ENCODE measurements around the gene BCAS3.

BCAS3 gene

GRCh38 chr17:61312406-61313295 is 635.0 kb downstream of the BCAS3 start:
- H3K36me3 ChIP-seq (replicated peaks; ENCODE audit: low read depth, low read length) = no peaks in the 10 kb centered on the region
- H3K4me3 ChIP-seq (ENCODE audit: low read length) = no peak overlapping the region
- H3K79me2 ChIP-seq (ENCODE audit: low read length) = no peaks in the 10 kb centered on the region
- no peaks in the 10 kb centered on the region for H3K27me3 ChIP-seq (ENCODE audit: low read depth, low read length)
- TF ChIP-seq CTCF (IDR thresholded peaks at IDR 0.05; ENCODE audit: low read depth, low read length) = no peak
- no peak for TF ChIP-seq EZH2phosphoT487 (IDR thresholded peaks at IDR 0.05; ENCODE audit: low read depth)
- no peaks in the 10 kb centered on the region for H3K4me1 ChIP-seq (ENCODE audit: low read length)
- no peaks in the 10 kb centered on the region for H3K9me3 ChIP-seq (ENCODE audit: insufficient read depth, low read length)
- H4K20me1 ChIP-seq (ENCODE audit: insufficient read depth, low read length) = no peaks in the 10 kb centered on the region
- no peak overlapping the region for H2AFZ ChIP-seq (ENCODE audit: low read depth, low read length)
- no peak overlapping the region for H3K27ac ChIP-seq (ENCODE audit: low read length)
- H3K4me2 ChIP-seq (ENCODE audit: low read length) = no peak overlapping the region
- H3K9ac ChIP-seq (ENCODE audit: low read length) = no peak overlapping the region

GRCh38 chr17:61313461-61314326 is 636.0 kb downstream of the BCAS3 start:
- H3K9ac ChIP-seq (ENCODE audit: low read length) = no peak overlapping the region
- H3K4me2 ChIP-seq (ENCODE audit: low read length) = no peak overlapping the region
- no peaks in the 10 kb centered on the region for H3K4me1 ChIP-seq (ENCODE audit: low read length)
- H3K79me2 ChIP-seq (ENCODE audit: low read length) = no peaks in the 10 kb centered on the region
- no peak overlapping the region for H2AFZ ChIP-seq (ENCODE audit: low read depth, low read length)
- no peaks in the 10 kb centered on the region for H3K36me3 ChIP-seq (replicated peaks; ENCODE audit: low read depth, low read length)
- no peak overlapping the region for H3K27ac ChIP-seq (ENCODE audit: low read length)
- H4K20me1 ChIP-seq (ENCODE audit: insufficient read depth, low read length) = no peaks in the 10 kb centered on the region
- no peaks in the 10 kb centered on the region for H3K27me3 ChIP-seq (ENCODE audit: low read depth, low read length)
- no peaks in the 10 kb centered on the region for H3K9me3 ChIP-seq (ENCODE audit: insufficient read depth, low read length)
- no peak overlapping the region for H3K4me3 ChIP-seq (ENCODE audit: low read length)
- TF ChIP-seq EZH2phosphoT487 (IDR thresholded peaks at IDR 0.05; ENCODE audit: low read depth) (no peak), CTCF (IDR thresholded peaks at IDR 0.05; ENCODE audit: low read depth, low read length) (no peak)

- H3K9ac ChIP-seq (ENCODE audit: low read length) = no peak overlapping the region
- H3K4me2 ChIP-seq (ENCODE audit: low read length) = no peak overlapping the region
- H2AFZ ChIP-seq (ENCODE audit: low read depth, low read length) = no peak overlapping the region
- no peak overlapping the region for H3K4me3 ChIP-seq (ENCODE audit: low read length)
- H3K27ac ChIP-seq (ENCODE audit: low read length) = no peak overlapping the region
- H3K27me3 ChIP-seq (ENCODE audit: low read depth, low read length) = no peaks in the 10 kb centered on the region
- no peaks in the 10 kb centered on the region for H3K9me3 ChIP-seq (ENCODE audit: insufficient read depth, low read length)
- H3K79me2 ChIP-seq (ENCODE audit: low read length) = no peaks in the 10 kb centered on the region
- no peaks in the 10 kb centered on the region for H3K36me3 ChIP-seq (replicated peaks; ENCODE audit: low read depth, low read length)
- no peaks in the 10 kb centered on the region for H3K4me1 ChIP-seq (ENCODE audit: low read length)
- no peak for TF ChIP-seq CTCF (IDR thresholded peaks at IDR 0.05; ENCODE audit: low read depth, low read length)
- no peak for TF ChIP-seq EZH2phosphoT487 (IDR thresholded peaks at IDR 0.05; ENCODE audit: low read depth)
- no peaks in the 10 kb centered on the region for H4K20me1 ChIP-seq (ENCODE audit: insufficient read depth, low read length)
Observed at GRCh38 chr17:61314368-61315078, 636.9 kb downstream of the BCAS3 start.

All from OCI-LY3 (cell line).